Loucy (cell line): ENCODE results near the gene RIN3.

Experiments used
- CTCF ChIP-seq: fragments of 200-600 bp; sonication (generic); conservative IDR thresholded peaks from 2 replicates; pipeline ENCODE4 v1.5.1; 2014; ENCODE audit warnings: mild to moderate bottlenecking, antibody characterized with exemption, low read length
- EZH2phosphoT487 ChIP-seq: fragments of 200-600 bp; IDR thresholded peaks from 2 replicates; pipeline ENCODE4 v1.6.1; 2018; ENCODE audit warnings: antibody characterized with exemption, mild to moderate bottlenecking, moderate library complexity, borderline replicate concordance

- TF ChIP-seq CTCF, result no peak
- TF ChIP-seq EZH2phosphoT487, result no peak
Observed at GRCh38 chr14:92645841-92646478, 132.4 kb downstream of the RIN3 start.
